Prostate gland (tissue), 2 donors: ENCODE data around the gene WAC. TPM values are rescaled to one million over a fixed set of nuclear protein-coding genes. Genes with fewer than 3 reads are reported as not detected.
"Not testable (repeated sequence)": the region's sequence is repeated elsewhere in the genome, so short reads cannot be mapped to it uniquely, and the experiment has no call there.

Experiments used
- DNase-seq: peaks from one replicate; pipeline ENCODE4 v3.0.0-alpha.2; 2019; ENCODE audit warnings: low spot score
- H3K27ac ChIP-seq, 2 donors: fragments of 200-600 bp; sonication (generic); 2 replicates each; pipeline ENCODE4 v1.5.1; 2017 to 2019
- H3K27me3 ChIP-seq: fragments of 200-600 bp; sonication (generic); replicated peaks from 2 replicates; pipeline ENCODE4 v1.5.1; 2019; ENCODE audit not compliant: insufficient read depth
- H3K36me3 ChIP-seq, 2 donors: fragments of 200-600 bp; sonication (generic); 1 replicate in 1 of 2; 2 replicates in 1 of 2; pipeline versions ENCODE4 v1.5.1 to v1.8.1; 2017 to 2019
- H3K4me1 ChIP-seq: fragments of 200-600 bp; sonication (generic); replicated peaks from 2 replicates; pipeline ENCODE4 v1.5.1; 2019
- H3K4me3 ChIP-seq, 2 donors: fragments of 200-600 bp; sonication (generic); 2 replicates each; pipeline ENCODE4 v1.5.1; 2017 to 2019
- H3K9me3 ChIP-seq: fragments of 200-600 bp; sonication (generic); 2 replicates; pipeline ENCODE4 v1.5.1; 2017
- POLR2A ChIP-seq: fragments of 450-650 bp; IDR thresholded peaks from one replicate; pipeline ENCODE4 v1.6.1; 2016; ENCODE audit warnings: antibody characterized with exemption, mild to moderate bottlenecking
- POLR2AphosphoS5 ChIP-seq: sonication (generic); formaldehyde crosslinking; IDR thresholded peaks from one replicate; pipeline ENCODE4 v1.6.1; 2017; ENCODE audit warnings: antibody characterized with exemption
- WGBS: methylation state at CpG from one replicate; pipeline ENCODE4 v1.1.5; 2018; 5-methylcytosine and 5-hydroxymethylcytosine counted together
- intact Hi-C: fragments of 100-400 bp; cut with DNase I; formaldehyde crosslinking; loops from one replicate; pipeline ENCODE4 v1.14.2; 2022
- total RNA-seq, 2 donors: library from RNA; depleted of rRNA; stranded (reverse); fragments of >200 nt; gene quantifications; one replicate each; pipeline ENCODE4 v1.1.0, GENCODE V29; 2016
- TF ChIP-seq, protein P1 (sequence below), 4 experiments: fragments of 200-600 bp in 2 of 4; fragments of 450-650 bp in 2 of 4; sonication (generic) in 2 of 4; IDR thresholded peaks; 1 replicate in 3 of 4; 2 replicates in 1 of 4; pipeline ENCODE4 v1.5.1; 2016 to 2019; ENCODE audit warnings: antibody characterized with exemption in 4 of 4, mild to moderate bottlenecking in 2 of 4, moderate library complexity in 2 of 4

Gene WAC
- total RNA-seq, 2 donors from 2014 or later: 107 to 143 TPM

GRCh38 chr10:28600056-28600455 lies 67.1 kb downstream of the WAC start:
- intact Hi-C loops: no loop called here
- Histone ChIP-seq H3K36me3 (no peaks in the 10 kb centered on the region), H3K9me3 (no peaks in the 10 kb centered on the region), H3K4me1 (no peaks in the 10 kb centered on the region), H3K27me3 (no peaks in the 10 kb centered on the region), H3K4me3 (no peak overlapping the region), H3K27ac (no peak overlapping the region)
- no peak for DNase-seq
- WGBS: 62% methylated on average over 2 of the region's 2 CpGs
- no peak for TF ChIP-seq POLR2AphosphoS5

- no peak for DNase-seq
- WGBS: 90% methylated on average over 4 of the region's 4 CpGs
- Histone ChIP-seq H3K27me3 (no peaks in the 10 kb centered on the region), H3K4me1 (no peaks in the 10 kb centered on the region), H3K4me3 (no peak overlapping the region), H3K36me3 (no peaks in the 10 kb centered on the region), H3K9me3 (no peaks in the 10 kb centered on the region), H3K27ac (no peak overlapping the region)
- intact Hi-C loops: no loop called here
- TF ChIP-seq, protein P1, sequence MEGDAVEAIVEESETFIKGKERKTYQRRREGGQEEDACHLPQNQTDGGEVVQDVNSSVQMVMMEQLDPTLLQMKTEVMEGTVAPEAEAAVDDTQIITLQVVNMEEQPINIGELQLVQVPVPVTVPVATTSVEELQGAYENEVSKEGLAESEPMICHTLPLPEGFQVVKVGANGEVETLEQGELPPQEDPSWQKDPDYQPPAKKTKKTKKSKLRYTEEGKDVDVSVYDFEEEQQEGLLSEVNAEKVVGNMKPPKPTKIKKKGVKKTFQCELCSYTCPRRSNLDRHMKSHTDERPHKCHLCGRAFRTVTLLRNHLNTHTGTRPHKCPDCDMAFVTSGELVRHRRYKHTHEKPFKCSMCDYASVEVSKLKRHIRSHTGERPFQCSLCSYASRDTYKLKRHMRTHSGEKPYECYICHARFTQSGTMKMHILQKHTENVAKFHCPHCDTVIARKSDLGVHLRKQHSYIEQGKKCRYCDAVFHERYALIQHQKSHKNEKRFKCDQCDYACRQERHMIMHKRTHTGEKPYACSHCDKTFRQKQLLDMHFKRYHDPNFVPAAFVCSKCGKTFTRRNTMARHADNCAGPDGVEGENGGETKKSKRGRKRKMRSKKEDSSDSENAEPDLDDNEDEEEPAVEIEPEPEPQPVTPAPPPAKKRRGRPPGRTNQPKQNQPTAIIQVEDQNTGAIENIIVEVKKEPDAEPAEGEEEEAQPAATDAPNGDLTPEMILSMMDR (IDR thresholded peaks at IDR 0.05): no peak
- TF ChIP-seq POLR2AphosphoS5 (no peak), POLR2A (no peak)
Measured at GRCh38 chr10:28601012-28601411, 68.1 kb downstream of the WAC start.

DNA sequence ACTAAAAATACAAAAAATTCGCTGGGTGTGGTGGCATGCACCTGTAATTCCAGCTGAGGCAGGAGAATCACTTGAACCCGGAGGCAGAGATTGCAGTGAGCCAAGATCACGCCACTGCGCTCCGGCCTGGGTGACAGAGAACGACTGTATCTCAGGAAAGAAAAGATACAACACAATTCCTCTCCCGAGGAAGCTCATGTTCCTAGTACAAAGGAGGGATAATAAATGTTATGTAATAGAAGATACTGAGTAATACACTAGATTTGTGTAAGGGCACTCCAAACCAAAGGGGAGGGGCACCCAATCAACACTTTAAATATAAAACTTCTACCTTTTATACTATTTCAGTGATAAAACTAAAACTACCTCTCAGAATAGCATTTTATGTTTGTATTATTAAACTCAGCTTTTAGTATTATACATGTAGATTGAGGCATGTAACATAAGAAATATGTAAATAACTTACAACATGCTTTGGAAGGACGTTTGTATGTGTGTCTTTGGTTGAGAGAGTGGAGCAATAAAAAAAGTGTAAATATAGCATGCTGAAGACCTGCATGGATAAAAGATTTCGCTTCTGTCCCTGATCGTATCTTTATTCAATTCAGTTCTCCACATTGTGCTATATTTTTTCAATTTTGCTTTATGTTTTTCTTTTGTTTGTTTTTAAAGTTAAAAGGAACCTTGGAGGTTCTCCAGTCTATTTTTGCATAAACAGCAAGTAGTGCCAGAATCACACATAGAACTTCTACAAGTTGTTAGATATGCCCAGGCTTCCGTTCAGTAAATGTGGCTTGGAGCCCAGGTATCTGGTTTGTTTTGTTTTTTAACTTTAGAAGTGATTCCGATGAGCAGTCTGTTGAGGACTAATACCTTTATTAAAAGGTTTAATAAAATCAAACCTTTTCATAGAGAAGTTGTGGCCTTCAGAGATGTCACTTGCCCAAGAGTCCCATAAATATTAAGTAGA lies 71.9 kb downstream of the WAC start:
- no peak for TF ChIP-seq POLR2A
- Histone ChIP-seq H3K27ac (no peak overlapping the region), H3K36me3 (no peaks in the 10 kb centered on the region), H3K27me3 (no peaks in the 10 kb centered on the region), H3K4me1 (no peaks in the 10 kb centered on the region), H3K9me3 (no peaks in the 10 kb centered on the region), H3K4me3 (no peak overlapping the region)
- WGBS: 46% methylated on average over 12 of the region's 12 CpGs
- DNase-seq: no peak
- intact Hi-C loops: no loop called here

DNA sequence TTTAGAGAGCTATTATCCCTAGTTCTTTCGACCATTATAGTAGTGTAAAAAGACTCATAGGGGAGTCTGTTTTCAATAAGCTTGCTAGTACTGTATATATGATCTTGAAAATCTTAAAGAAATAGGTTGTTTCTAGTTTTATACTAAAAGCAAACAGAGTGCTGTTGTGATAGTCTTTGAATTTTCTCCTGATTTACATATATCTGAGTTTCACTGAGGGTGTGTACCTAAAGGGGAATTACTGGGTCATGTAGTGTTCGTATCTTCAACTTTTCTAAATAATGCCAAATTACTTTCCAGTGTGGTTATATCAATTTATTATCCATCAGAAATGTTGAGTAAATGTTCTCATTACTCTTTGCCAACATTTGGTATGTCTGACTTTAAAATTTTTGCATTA lies 73.7 kb downstream of the WAC start:
- no peak for TF ChIP-seq POLR2A
- TF ChIP-seq POLR2AphosphoS5: no peak
- TF ChIP-seq, protein P1 (IDR thresholded peaks at IDR 0.05): no peak
- Histone ChIP-seq H3K27ac (no peak overlapping the region), H3K27me3 (no peaks in the 10 kb centered on the region), H3K36me3 (peaks cover 0 to 2% of the 10 kb centered on the region in 2 donors), H3K4me1 (no peaks in the 10 kb centered on the region), H3K4me3 (no peak overlapping the region), H3K9me3 (no peaks in the 10 kb centered on the region)
- intact Hi-C loops: no loop called here
- WGBS: 88% methylated on average over 2 of the region's 2 CpGs
- DNase-seq: no peak

GRCh38 chr10:28609636-28610035 lies 76.7 kb downstream of the WAC start:
- H3K4me1 ChIP-seq, H3K27me3 ChIP-seq, H3K36me3 ChIP-seq, DNase-seq, intact Hi-C loops, H3K27ac ChIP-seq, H3K4me3 ChIP-seq, H3K9me3 ChIP-seq: not testable (repeated sequence)
- WGBS: 99% methylated on average over 3 of the region's 3 CpGs

GRCh38 chr10:28612877-28613276 lies 80.0 kb downstream of the WAC start:
- Histone ChIP-seq H3K27me3 (no peaks in the 10 kb centered on the region), H3K36me3 (peaks cover 0 to 9% of the 10 kb centered on the region in 2 donors), H3K9me3 (no peaks in the 10 kb centered on the region), H3K4me1 (no peaks in the 10 kb centered on the region), H3K27ac (no peak overlapping the region), H3K4me3 (no peak overlapping the region)
- intact Hi-C loops: no loop called here
- DNase-seq: no peak
- TF ChIP-seq POLR2AphosphoS5 (no peak), POLR2A (no peak)
- TF ChIP-seq, protein P1 (IDR thresholded peaks at IDR 0.05): no peak
- WGBS: 91% methylated on average over 6 of the region's 6 CpGs
